Head of caudate nucleus (tissue), 42 donors: ENCODE measurements around the gene SDSL.
A peak's percentile ranks its signal among the peaks of the same experiment; 100 is the strongest.

Experiments
- DNase-seq, 42 donors: peaks; one replicate each; pipeline versions ENCODE4 v3.0.0 to v3.0.0-alpha.2; 2020 to 2021; ENCODE audit warnings: mixed read lengths in 7 of 42
- intact Hi-C: fragments of 100-400 bp; cut with DNase I; formaldehyde crosslinking; loops from one replicate; pipeline ENCODE4 v1.15.0; 2022

The SDSL gene

GRCh38 chr12:113472191-113473121, 50.3 kb downstream of the SDSL start:
- DNase-seq, result no peak
- intact Hi-C loops, result no loop called here

GRCh38 chr12:113473400-113473799, 51.2 kb downstream of the SDSL start:
- intact Hi-C loops, result no loop called here
- no peak for DNase-seq

- intact Hi-C loops, result no loop called here
- DNase-seq, result no peak
Observed at GRCh38 chr12:113473942-113474341, 51.8 kb downstream of the SDSL start.

GRCh38 chr12:113474635-113475436, 52.7 kb downstream of the SDSL start:
- DNase-seq, result no peak
- intact Hi-C loops, result no loop called here

- DNase-seq, result no peak
- intact Hi-C loops, result no loop called here
Observed at GRCh38 chr12:113475451-113476175, 53.4 kb downstream of the SDSL start.

- DNase-seq, result no peak
- intact Hi-C loops, result no loop called here
Observed at GRCh38 chr12:113476176-113476986, 54.2 kb downstream of the SDSL start.

- intact Hi-C loops, result no loop called here
- no peak for DNase-seq
Observed at GRCh38 chr12:113477171-113477841, 55.1 kb downstream of the SDSL start.

- DNase-seq, result no peak
- intact Hi-C loops, result no loop called here
Observed at GRCh38 chr12:113477842-113478215, 55.6 kb downstream of the SDSL start.

- no peak for DNase-seq
- intact Hi-C loops, result no loop called here
Observed at GRCh38 chr12:113478351-113479011, 56.3 kb downstream of the SDSL start.

- no peak for DNase-seq
- intact Hi-C loops, result no loop called here
Observed at GRCh38 chr12:113479216-113479589, 57.0 kb downstream of the SDSL start.

GRCh38 chr12:113479590-113480335, 57.6 kb downstream of the SDSL start:
- DNase-seq, result peak in 29 of 42 donors; percentile 12 to 76 (median 37)

GRCh38 chr12:113480336-113480971, 58.3 kb downstream of the SDSL start:
- no peak for DNase-seq
- intact Hi-C loops, result no loop called here

More at GRCh38 chr12:113479590-113480335, 57.6 kb downstream of the SDSL start:
- intact Hi-C loops, result no loop called here

- intact Hi-C loops, result no loop called here
- no peak for DNase-seq
Observed at GRCh38 chr12:113482334-113482733, 60.2 kb downstream of the SDSL start.

- intact Hi-C loops, result no loop called here
- DNase-seq, result no peak
Observed at GRCh38 chr12:113485330-113485729, 63.1 kb downstream of the SDSL start.

GRCh38 chr12:113486722-113487121, 64.5 kb downstream of the SDSL start:
- intact Hi-C loops, result no loop called here
- DNase-seq, result no peak
